ENCODE measurements around the gene RBM33. TPM values are rescaled to one million over a fixed set of nuclear protein-coding genes. Genes with fewer than 3 reads are reported as not detected.

The RBM33 gene
- total RNA-seq, 2 experiments from 2014 or later = 75.6 to 102 TPM

DNA sequence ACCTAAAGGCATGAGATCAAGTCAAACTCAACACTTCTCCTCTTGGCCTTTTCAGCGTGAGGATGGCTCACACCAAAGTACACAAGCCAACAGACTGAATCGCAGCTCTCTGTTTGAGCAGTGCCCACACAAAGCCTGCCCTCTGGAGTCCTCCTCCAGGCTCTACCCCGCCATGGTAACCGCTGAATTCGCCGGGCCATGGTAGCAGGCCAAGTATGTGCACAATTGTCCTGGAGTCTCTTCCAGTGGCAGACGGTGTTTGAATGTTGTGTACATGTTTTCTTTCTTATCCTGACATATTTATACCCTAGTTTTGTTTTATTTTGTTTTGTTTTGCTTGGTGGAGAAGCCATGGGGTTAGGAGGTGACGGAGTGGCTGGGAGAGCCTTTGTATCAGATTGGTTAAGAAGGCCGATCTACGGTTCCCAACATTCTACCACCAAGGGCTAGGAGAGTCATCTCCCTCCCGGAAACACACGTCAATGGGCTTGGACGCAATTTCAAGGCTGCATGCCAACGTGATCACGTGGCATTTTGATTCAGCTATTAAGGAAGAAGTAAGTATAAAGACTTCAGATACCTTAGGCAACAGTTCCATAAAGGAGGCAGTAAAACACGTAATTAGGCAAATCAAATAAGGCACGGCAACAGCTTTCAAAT lies 179.9 kb downstream of the RBM33 start:
- Mint-ChIP-seq H3K36me3 (no peaks in the 10 kb centered on the region), H3K27me3 (peaks cover 22% of the 10 kb centered on the region), H3K9me3 (ENCODE audit: low read depth) (no peaks in the 10 kb centered on the region), H3K27ac (no peak overlapping the region), H3K4me3 (no peak overlapping the region), H3K4me1 (no peaks in the 10 kb centered on the region)
- CTCF ChIA-PET = no interaction called here
- DNase-seq (no peak), ATAC-seq (no peak)

DNA sequence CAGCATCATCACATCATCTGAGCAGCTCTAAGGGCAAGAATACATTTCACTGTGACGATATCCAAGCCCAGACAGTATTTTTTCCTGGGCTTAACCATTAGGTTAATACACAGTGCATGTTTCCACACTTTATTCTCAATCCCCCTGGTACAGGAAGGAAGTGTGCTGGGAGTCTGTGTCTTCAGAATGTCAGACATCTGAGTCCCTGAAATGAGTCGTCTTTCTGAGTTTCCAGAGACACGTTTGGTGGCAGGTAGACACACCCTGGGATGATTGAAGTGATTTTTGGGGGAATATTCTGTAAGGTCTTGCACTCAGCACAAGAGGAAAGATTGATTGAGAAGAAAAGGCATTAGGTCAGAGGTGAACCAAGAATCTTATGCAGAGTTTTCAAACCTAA lies 180.9 kb downstream of the RBM33 start:
- no peak for ATAC-seq
- Mint-ChIP-seq H3K27me3 (peaks cover 22% of the 10 kb centered on the region), H3K4me3 (no peak overlapping the region), H3K4me1 (no peaks in the 10 kb centered on the region), H3K27ac (no peak overlapping the region), H3K9me3 (ENCODE audit: low read depth) (no peaks in the 10 kb centered on the region), H3K36me3 (no peaks in the 10 kb centered on the region)
- DNase-seq = no peak
- CTCF ChIA-PET = no interaction called here

DNA sequence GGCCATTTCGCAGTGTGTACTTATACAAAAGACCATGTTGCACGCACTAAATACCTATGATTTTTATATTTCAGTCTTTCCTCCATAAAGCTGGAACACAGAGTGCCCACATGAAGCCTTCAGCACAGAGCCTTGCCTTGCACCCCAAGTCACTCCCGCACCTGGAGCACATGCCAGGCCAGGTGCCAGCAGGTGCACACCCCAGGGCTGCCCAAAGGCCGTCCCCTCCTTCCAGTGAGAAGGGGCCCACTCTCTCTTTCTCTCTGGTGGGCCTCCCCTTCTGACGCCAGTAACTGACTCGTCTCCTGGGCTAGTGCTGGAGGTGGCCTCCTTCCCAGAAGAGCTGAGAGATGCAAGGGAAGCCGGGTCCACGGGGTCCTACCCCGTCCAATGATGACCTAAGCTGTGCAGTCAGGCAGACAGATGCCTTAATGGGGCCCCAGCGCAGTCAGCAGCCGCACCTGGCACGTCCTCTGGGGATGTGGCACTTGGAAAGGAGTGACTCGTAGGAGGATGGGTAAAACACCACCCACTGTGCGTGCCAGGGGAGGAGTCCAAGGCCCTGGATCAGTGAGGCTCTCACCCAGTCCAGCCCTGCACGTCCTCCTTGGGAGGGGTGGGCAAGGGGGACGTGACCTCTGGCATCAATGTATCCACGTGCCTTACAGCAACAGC lies 185.5 kb downstream of the RBM33 start:
- ATAC-seq = no peak

More for the DNA sequence above, 185.5 kb downstream of the RBM33 start:
- Mint-ChIP-seq H3K27ac (no peak overlapping the region), H3K4me1 (no peaks in the 10 kb centered on the region), H3K27me3 (peaks cover 9% of the 10 kb centered on the region), H3K4me3 (no peak overlapping the region), H3K36me3 (no peaks in the 10 kb centered on the region), H3K9me3 (ENCODE audit: low read depth) (no peaks in the 10 kb centered on the region)
- CTCF ChIA-PET = no interaction called here
- no peak for DNase-seq

Other genes with a start within 250 kb of the RBM33 start
- not detected for gene EN2, start 186.5 kb upstream of the RBM33 start, total RNA-seq
- gene CNPY1, start 98.1 kb upstream of the RBM33 start, total RNA-seq = not detected
- gene SHH, start 167.8 kb downstream of the RBM33 start, total RNA-seq = not detected